HCT116 (cell line): Measurements from ENCODE around the gene KCNQ1OT1. TPM values are rescaled to one million over a fixed set of nuclear protein-coding genes. Genes with fewer than 3 reads are reported as not detected.

Source experiments
- ATAC-seq: fragments of 200-7000 bp; cut with Tn5 transposase; 2 replicates; pipeline ENCODE4 v1.9.1; 2020; ENCODE audit warnings: mild to moderate bottlenecking, moderate library complexity
- BruUV-seq: library from RNA; stranded (reverse); fragments of 400-500 nt; replicated peaks from 2 replicates; lab custom pipeline; 2021; lab: Mats Ljungman, UMichigan
- CTCF ChIA-PET: fragments of 300-600 bp; sonication (Branson Sonifier 250); formaldehyde crosslinking; loops from one replicate; lab custom pipeline; 2021; ENCODE audit warnings: antibody characterized with exemption; lab: Charles Lee
- POLR2A ChIA-PET: fragments of 300-600, 350-600 bp; sonication (Branson Sonifier 250); formaldehyde crosslinking; loops from one replicate; lab custom pipeline; 2021; ENCODE audit warnings: antibody characterized with exemption; lab: Charles Lee
- RAD21 ChIA-PET, 2 experiments: fragments of 300-600 bp; sonication (Branson Sonifier 250); formaldehyde crosslinking; loops; one replicate each; lab custom pipeline; 2023; ENCODE audit warnings: low total read pairs in 2 of 2; ENCODE audit not compliant: uncharacterized antibody in 2 of 2, unreplicated experiment in 2 of 2, low non-redundant PET in 1 of 2; lab: Charles Lee
- DNase-seq: peaks from one replicate; pipeline ENCODE4 v3.0.0-alpha.2; 2010; ENCODE audit warnings: low read depth, low spot score
- H2AFZ ChIP-seq: fragments of 200-600 bp; shearing (Covaris generic), sonication (generic); 2 replicates; pipeline ENCODE4 v1.6.1; 2017; ENCODE audit warnings: low read depth, mixed run types, mixed read lengths, antibody characterized with exemption, low read length; ENCODE audit not compliant: poor library complexity, severe bottlenecking
- H3K27ac ChIP-seq: 2 replicates; pipeline ENCODE4 v1.5.1; 2012; ENCODE audit warnings: low read depth, low read length
- H3K27me3 ChIP-seq: fragments of 200-600 bp; sonication (generic); 2 replicates; pipeline ENCODE4 v1.6.1; 2016; ENCODE audit warnings: mixed run types, low read length, mixed read lengths; ENCODE audit not compliant: insufficient read depth
- H3K36me3 ChIP-seq, 2 experiments: fragments of 200-500 bp in 1 of 2; fragments of 200-600 bp in 1 of 2; sonication (Bioruptor generic) in 1 of 2; sonication (generic) in 1 of 2; 2 replicates each; pipeline versions ENCODE4 v1.5.1 to v1.6.1; 2014 to 2016; ENCODE audit warnings: low read length in 2 of 2, inconsistent platforms in 1 of 2, mixed read lengths in 1 of 2, mixed run types in 1 of 2; ENCODE audit not compliant: insufficient read depth in 2 of 2, control insufficient read depth in 1 of 2
- H3K4me1 ChIP-seq, 2 experiments: fragments of 200-600 bp in 1 of 2; sonication (generic) in 1 of 2; 2 replicates each; pipeline versions ENCODE4 v1.5.1 to v1.6.1; 2012 to 2017; ENCODE audit warnings: low read length in 2 of 2, inconsistent platforms in 1 of 2, mild to moderate bottlenecking in 1 of 2, mixed read lengths in 1 of 2, mixed run types in 1 of 2, moderate library complexity in 1 of 2; ENCODE audit not compliant: insufficient read depth in 2 of 2, control insufficient read depth in 1 of 2
- H3K4me2 ChIP-seq: fragments of 200-600 bp; sonication (generic); 2 replicates; pipeline ENCODE4 v1.6.1; 2017; ENCODE audit warnings: mixed run types, low read length, mixed read lengths
- H3K4me3 ChIP-seq, 2 experiments: fragments of 200-600 bp in 1 of 2; sonication (generic) in 1 of 2; replicated peaks in 1 of 2; 2 replicates each; pipeline ENCODE4 v1.5.1; 2011 to 2016; ENCODE audit warnings: low read length in 2 of 2, control low read depth in 1 of 2, low read depth in 1 of 2, mild to moderate bottlenecking in 1 of 2, mixed read lengths in 1 of 2, mixed run types in 1 of 2
- H3K79me2 ChIP-seq: fragments of 200-600 bp; sonication (generic); 2 replicates; pipeline ENCODE4 v1.6.1; 2017; ENCODE audit warnings: mild to moderate bottlenecking, mixed run types, low read length, moderate library complexity, mixed read lengths; ENCODE audit not compliant: insufficient read depth
- H3K9ac ChIP-seq: fragments of 200-600 bp; sonication (generic); 2 replicates; pipeline ENCODE4 v1.6.1; 2016; ENCODE audit warnings: low read length, mixed read lengths
- H3K9me2 ChIP-seq: fragments of 200-600 bp; sonication (generic), shearing (Covaris generic); 2 replicates; pipeline ENCODE4 v1.6.1; 2017; ENCODE audit warnings: mixed run types, mild to moderate bottlenecking, moderate library complexity; ENCODE audit not compliant: insufficient read depth
- H3K9me3 ChIP-seq, 2 experiments: fragments of 200-500 bp in 1 of 2; fragments of 200-600 bp in 1 of 2; sonication (Bioruptor generic) in 1 of 2; sonication (generic) in 1 of 2; 2 replicates each; pipeline ENCODE4 v1.6.1; 2014 to 2017; ENCODE audit warnings: low read length in 2 of 2, mixed read lengths in 2 of 2, inconsistent platforms in 1 of 2, low read depth in 1 of 2, mild to moderate bottlenecking in 1 of 2, mixed run types in 1 of 2, moderate library complexity in 1 of 2; ENCODE audit not compliant: control insufficient read depth in 1 of 2, insufficient read depth in 1 of 2
- H4K20me1 ChIP-seq: fragments of 200-600 bp; sonication (generic), shearing (Covaris generic); 2 replicates; pipeline ENCODE4 v1.6.1; 2017; ENCODE audit warnings: mixed run types, mild to moderate bottlenecking, moderate library complexity; ENCODE audit not compliant: insufficient read depth
- EZH2phosphoT487 ChIP-seq: fragments of 200-600 bp; IDR thresholded peaks from 2 replicates; pipeline ENCODE4 v1.6.1; 2018; ENCODE audit warnings: antibody characterized with exemption, borderline replicate concordance
- SIN3A ChIP-seq: IDR thresholded peaks from 2 replicates; pipeline ENCODE4 v1.6.1; 2012; ENCODE audit warnings: low read depth
- ZBTB33 ChIP-seq: IDR thresholded peaks from 2 replicates; pipeline ENCODE4 v1.6.1; 2011; ENCODE audit warnings: mild to moderate bottlenecking, low read length, moderate library complexity; ENCODE audit not compliant: insufficient replicate concordance; ENCODE audit errors: extremely low read depth
- ZFX ChIP-seq: fragments of 450-650 bp; IDR thresholded peaks from 2 replicates; pipeline ENCODE4 v1.6.1; 2017
- intact Hi-C: fragments of 100-400 bp; cut with micrococcal nuclease; formaldehyde crosslinking; loops from 2 replicates; pipeline ENCODE4 v1.10.0; 2022
- total RNA-seq: library from RNA; stranded (reverse); gene quantifications from one replicate; pipeline ENCODE4 v1.2.1, GENCODE V29; 2021; ENCODE audit not compliant: unreplicated experiment

KCNQ1OT1 gene
- total RNA-seq, 1 experiment from 2014 or later, result 1.1 TPM

- DNase-seq (no peak), ATAC-seq (no peak)
- H3K9me3 ChIP-seq, result no peaks in the 10 kb centered on the region
- intact Hi-C loops, result no loop called here
- no peak overlapping the region for H2AFZ ChIP-seq
- H3K4me3 ChIP-seq, result no peak overlapping the region
- no TSS peak for BruUV-seq
- ChIA-PET CTCF (no interaction called here), POLR2A (no interaction called here), RAD21 (no interaction called here)
- no peak overlapping the region for H3K9ac ChIP-seq
- no peaks in the 10 kb centered on the region for H3K9me2 ChIP-seq
- TF ChIP-seq ZFX (no peak), EZH2phosphoT487 (no peak)
- no peaks in the 10 kb centered on the region for H3K79me2 ChIP-seq
- no peaks in the 10 kb centered on the region for H4K20me1 ChIP-seq
- no peaks in the 10 kb centered on the region for H3K36me3 ChIP-seq
- H3K27ac ChIP-seq, result no peak overlapping the region
- no peaks in the 10 kb centered on the region for H3K27me3 ChIP-seq
- H3K4me2 ChIP-seq, result no peak overlapping the region
- no peaks in the 10 kb centered on the region for H3K4me1 ChIP-seq
Measured at GRCh38 chr11:2569321-2569721, 130.5 kb downstream of the KCNQ1OT1 start.

- Histone ChIP-seq H3K4me2 (no peak overlapping the region), H3K27ac (no peak overlapping the region), H3K27me3 (no peaks in the 10 kb centered on the region), H3K79me2 (no peaks in the 10 kb centered on the region), H3K4me1 (no peaks in the 10 kb centered on the region; a peak in 1 of 4 replicates), H3K9me2 (no peaks in the 10 kb centered on the region), H2AFZ (no peak overlapping the region), H3K9me3 (no peaks in the 10 kb centered on the region), H4K20me1 (no peaks in the 10 kb centered on the region), H3K9ac (no peak overlapping the region), H3K36me3 (no peaks in the 10 kb centered on the region), H3K4me3 (no peak overlapping the region)
- ChIA-PET RAD21 (no interaction called here), CTCF (no interaction called here), POLR2A (no interaction called here)
- TF ChIP-seq SIN3A (no peak), ZBTB33 (no peak)
- no peak for ATAC-seq
- intact Hi-C loops, result no loop called here
- BruUV-seq, result no TSS peak
- no peak for DNase-seq
Measured at GRCh38 chr11:2567026-2567671, 132.6 kb downstream of the KCNQ1OT1 start.
